ENCODE results near the gene IPO9.

The IPO9 gene

GRCh38 chr1:201828820-201829774, at the start of gene IPO9:
TSS of gene IPO9 (plus strand) at chr1:201829157. CDS start at chr1:201829210, 53 bp downstream.
- DNase-seq (ENCODE audit: low spot score) = peak; percentile 94

GRCh38 chr1:201779351-201779880, 49.5 kb upstream of the IPO9 start:
- DNase-seq (ENCODE audit: low spot score) = no peak

GRCh38 chr1:201780952-201781351, 48.0 kb upstream of the IPO9 start:
- DNase-seq (ENCODE audit: low spot score) = no peak

GRCh38 chr1:201781437-201781836, 47.5 kb upstream of the IPO9 start:
- no peak for DNase-seq (ENCODE audit: low spot score)

DNA sequence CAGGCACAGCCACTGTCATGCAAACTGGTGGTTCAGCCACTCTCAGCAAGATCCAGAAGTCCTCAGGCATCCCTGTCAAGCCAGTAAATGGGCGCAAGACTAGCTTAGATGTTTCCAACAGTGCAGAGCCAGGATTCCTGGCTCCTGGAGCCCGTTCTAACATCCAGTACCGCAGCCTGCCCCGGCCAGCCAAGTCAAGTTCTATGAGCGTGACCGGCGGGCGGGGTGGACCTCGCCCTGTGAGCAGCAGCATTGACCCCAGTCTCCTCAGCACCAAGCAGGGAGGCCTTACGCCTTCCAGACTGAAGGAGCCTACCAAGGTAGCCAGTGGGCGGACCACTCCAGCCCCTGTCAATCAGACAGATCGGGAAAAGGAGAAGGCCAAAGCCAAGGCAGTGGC, 46.6 kb upstream of the IPO9 start:
- no peak for DNase-seq (ENCODE audit: low spot score)

GRCh38 chr1:201783058-201783457, 45.9 kb upstream of the IPO9 start:
- DNase-seq (ENCODE audit: low spot score) = no peak

DNA sequence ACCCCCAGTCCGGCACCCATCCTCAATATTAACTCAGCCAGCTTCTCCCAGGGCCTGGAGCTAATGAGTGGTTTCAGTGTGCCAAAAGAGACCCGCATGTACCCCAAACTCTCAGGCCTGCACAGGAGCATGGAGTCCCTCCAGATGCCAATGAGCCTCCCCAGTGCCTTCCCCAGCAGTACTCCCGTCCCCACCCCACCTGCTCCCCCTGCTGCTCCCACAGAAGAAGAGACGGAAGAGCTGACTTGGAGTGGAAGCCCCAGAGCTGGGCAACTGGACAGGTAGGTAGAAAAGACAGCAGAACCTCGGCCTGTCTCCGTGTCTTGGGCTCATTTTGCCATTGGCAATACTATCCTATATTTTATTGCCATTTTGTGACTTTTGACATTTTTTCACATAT, 45.4 kb upstream of the IPO9 start:
- no peak for DNase-seq (ENCODE audit: low spot score)

- DNase-seq (ENCODE audit: low spot score) = no peak
Observed at GRCh38 chr1:201785291-201785690, 43.7 kb upstream of the IPO9 start.

- DNase-seq (ENCODE audit: low spot score) = no peak
Observed at GRCh38 chr1:201786824-201787223, 42.1 kb upstream of the IPO9 start.

GRCh38 chr1:201788296-201788695, 40.7 kb upstream of the IPO9 start:
- no peak for DNase-seq (ENCODE audit: low spot score)

DNA sequence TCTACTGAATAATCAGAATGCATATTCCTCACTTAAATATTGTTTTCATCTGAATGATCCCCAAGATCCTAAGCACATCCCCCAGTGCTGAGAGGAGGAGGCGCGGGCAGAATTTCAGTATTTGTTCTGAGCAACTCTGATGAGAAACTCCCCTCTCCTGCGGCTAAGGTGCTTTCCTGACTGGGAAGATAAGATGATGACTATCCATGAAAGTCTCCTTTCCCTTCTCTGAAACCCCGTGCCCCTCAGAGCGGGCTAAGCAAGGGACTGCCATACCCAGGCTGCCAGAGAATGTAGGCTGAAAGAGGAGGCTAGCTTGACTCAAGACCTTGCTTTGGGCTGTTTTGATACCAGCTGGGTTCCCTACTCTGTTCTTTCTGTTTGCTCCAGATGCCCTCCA, 39.7 kb upstream of the IPO9 start:
- DNase-seq (ENCODE audit: low spot score) = no peak

- no peak for DNase-seq (ENCODE audit: low spot score)
Observed at GRCh38 chr1:201790261-201790660, 38.7 kb upstream of the IPO9 start.

DNA sequence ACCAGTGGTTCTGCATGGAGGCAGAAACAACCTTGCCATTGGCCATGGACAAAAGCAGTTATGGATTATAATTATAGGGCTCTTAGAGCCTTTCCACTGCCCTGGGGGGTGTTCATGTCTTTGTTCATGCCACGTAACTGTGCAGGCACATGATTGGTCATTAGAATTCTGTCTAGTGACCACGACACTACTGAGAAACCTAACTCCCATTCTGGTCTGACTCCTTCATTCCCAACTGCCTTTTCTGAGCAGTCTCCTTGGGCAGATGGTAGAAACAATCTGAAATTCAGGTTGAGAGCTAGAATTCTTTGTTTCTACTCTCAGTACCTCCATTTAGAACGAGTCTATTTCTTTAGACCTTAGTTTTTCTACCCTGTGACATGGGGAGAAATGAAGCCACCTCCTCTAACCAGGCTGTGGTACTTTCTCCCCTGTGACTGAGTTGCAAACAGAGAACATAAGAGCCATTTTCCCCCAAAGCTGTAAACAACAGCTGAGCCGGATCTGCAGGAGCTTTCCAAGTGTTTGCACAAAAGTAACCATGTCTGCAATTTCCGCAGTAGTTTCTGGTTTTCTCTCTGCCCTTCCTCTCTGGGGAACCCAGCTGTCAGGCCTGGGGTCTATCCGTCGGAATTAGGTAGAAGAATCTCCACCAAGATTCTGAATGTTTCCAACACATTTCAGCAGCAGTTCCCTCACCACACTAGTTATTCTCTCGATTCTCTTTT, 37.7 kb upstream of the IPO9 start:
- DNase-seq (ENCODE audit: low spot score) = no peak

DNA sequence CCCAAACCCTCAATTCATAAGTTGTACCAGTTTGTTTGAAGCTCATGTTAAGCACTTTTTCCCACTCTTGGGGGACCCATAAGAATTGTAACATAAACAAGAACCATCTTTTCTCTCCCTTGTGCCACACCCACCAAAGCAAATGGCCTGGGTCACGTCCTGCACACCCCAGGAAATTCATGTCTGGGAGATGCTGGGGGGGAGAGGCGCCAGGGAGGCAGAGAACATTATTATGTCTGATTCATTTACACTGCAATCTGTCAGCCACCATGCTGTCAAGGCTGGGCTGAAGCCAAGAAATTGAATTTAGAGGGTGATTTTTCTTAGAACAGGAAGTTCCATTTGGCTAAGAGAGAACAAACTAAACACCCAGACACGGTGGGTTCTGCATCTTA, 37.2 kb upstream of the IPO9 start:
- no peak for DNase-seq (ENCODE audit: low spot score)

DNA sequence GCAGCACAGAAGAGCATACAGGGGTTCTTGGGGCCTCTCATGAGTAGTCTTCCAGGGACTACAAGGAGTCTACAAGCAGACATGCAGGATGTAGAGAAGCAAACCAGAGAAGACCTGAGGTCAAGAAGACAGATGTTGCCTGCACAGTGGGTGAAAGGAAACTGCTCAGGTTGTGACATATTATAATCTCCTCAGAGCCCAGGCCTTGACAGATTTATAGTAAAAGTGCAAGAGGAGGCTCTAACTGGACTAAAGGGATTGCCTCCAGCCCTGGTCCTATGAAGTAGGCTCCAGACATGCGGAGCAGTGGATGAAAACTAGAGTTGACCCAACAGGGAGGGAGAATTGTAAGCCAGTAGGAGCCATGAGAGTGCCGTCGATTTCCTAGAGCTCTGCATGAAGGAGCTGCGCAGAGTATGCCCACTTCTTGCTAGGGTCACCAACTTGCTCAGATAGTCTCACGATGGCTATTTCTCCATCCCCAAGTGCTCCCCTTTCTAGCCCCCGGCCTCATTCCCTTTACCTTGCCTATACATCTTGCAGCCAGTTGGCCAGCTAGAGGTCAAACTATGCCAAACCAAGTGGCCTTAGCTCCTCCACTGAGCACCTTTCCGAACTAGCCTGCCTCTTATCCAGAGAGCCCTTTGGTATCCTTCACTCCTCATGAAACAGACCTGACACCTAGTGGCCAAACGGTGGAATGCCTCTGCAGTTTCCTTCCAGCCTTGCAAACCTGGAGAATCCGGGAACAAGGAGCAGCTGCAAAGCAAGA, 36.2 kb upstream of the IPO9 start:
- peak; percentile 45 for DNase-seq (ENCODE audit: low spot score)

DNA sequence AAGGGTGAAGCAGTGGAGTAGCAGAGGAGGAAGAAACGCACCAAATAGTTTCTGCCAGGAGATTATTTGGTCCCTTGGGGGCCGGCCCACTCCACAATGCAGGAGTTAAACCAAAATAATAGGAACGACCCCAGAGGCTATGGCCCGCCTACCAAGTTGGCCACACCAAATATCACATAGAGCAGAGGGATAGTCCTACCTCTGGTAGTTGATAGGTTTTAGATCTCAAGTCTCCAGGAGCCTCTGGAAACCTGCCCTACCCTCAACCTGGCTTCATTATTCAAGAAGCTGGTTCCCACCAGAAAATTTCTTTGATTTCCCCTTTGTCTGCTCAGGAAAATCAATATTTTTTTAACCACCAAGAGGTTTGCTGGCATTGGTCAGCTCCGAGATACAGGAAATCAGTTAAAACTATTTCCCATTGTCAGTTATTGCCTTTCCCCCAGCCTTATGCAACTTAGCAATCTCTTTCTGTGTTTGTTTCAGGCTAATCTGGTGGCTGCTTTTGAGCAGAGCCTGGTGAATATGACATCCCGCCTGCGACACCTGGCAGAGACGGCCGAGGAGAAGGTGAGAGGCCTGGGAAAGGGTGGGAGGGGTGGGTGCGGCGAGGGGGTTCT, 35.5 kb upstream of the IPO9 start:
- DNase-seq (ENCODE audit: low spot score) = no peak

- DNase-seq (ENCODE audit: low spot score) = no peak
Observed at GRCh38 chr1:201795066-201795465, 33.9 kb upstream of the IPO9 start.

GRCh38 chr1:201800246-201800645, 28.7 kb upstream of the IPO9 start:
- DNase-seq (ENCODE audit: low spot score) = no peak

DNA sequence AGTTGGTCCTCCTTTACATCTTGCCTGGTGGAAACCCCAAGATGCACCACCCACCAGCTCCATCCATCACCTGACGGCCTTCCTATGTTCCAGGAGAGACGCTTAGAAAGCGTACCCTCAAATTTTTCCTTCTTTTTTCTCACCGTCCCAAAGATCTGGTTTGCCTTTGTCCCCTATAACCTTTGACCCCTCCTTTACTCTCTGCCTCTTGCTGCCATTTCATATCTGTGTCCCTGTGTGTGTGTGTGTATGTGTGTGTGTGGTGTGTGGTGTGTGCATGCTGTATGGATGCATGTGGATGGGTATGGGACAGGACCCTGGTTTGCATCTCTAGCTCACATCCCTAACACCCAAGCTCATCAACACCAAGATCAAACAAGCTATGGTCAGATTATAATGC, 22.2 kb upstream of the IPO9 start:
- no peak for DNase-seq (ENCODE audit: low spot score)

DNA sequence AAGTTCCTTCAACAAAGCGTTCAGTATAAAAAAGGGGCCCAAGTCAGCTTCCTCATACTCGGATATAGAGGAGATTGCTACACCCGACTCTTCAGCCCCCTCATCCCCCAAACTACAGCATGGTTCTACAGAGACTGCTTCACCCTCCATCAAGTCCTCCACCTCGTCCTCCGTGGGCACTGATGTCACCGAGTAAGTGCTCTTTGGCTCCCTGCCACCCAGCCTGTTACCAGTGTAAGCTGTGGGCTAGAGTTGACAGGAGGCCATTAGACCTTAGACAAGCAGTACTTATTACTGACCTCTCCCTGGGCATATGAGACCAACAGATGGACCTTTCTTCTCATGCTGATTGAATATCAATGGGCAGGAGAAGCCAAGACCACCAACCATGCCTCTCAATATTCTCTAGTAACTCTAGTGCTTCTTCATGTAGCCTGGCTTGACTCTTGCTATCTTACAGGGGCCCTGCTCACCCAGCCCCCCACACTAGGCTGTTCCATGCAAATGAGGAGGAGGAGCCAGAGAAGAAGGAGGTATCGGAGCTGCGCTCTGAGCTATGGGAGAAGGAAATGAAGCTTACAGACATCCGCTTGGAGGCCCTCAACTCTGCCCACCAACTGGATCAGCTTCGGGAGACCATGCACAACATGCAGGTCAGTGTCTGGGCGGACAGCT, 20.9 kb upstream of the IPO9 start:
- DNase-seq (ENCODE audit: low spot score) = no peak

DNA sequence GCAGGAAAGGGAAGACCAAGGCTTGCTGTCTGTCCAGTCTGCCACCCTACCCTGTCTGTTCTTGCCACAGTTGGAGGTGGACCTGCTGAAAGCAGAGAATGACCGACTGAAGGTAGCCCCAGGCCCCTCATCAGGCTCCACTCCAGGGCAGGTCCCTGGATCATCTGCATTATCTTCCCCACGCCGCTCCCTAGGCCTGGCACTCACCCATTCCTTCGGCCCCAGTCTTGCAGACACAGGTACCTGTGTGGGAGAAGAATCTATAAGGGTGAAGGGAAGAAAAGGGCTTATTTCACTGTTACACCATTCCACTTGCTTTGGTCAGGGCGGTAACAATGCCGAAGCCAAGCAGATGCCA, 20.3 kb upstream of the IPO9 start:
- DNase-seq (ENCODE audit: low spot score) = no peak
